Neural progenitor cell (in vitro differentiated cells): Measurements from ENCODE around the gene NRSN2. TPM values are rescaled to one million over a fixed set of nuclear protein-coding genes. Genes with fewer than 3 reads are reported as not detected.

Experiments used
- DNase-seq: peaks from one replicate; pipeline ENCODE4 v3.0.0-alpha.2; 2016; ENCODE audit warnings: low spot score
- H2AFZ ChIP-seq: fragments of 200-600 bp; sonication (generic); replicated peaks from 2 replicates; pipeline ENCODE4 v1.6.1; 2016; ENCODE audit warnings: antibody characterized with exemption
- H3F3A ChIP-seq: fragments of 200-600 bp; sonication (generic); 2 replicates; pipeline ENCODE4 v1.6.1; 2016; ENCODE audit warnings: antibody characterized with exemption, low read depth
- H3K27ac ChIP-seq: fragments of 200-600 bp; sonication (generic); 2 replicates; pipeline ENCODE4 v1.5.1; 2016; ENCODE audit warnings: mild to moderate bottlenecking
- H3K27me3 ChIP-seq: fragments of 200-600 bp; sonication (generic); 2 replicates; pipeline ENCODE4 v1.6.1; 2016; ENCODE audit warnings: mild to moderate bottlenecking, moderate library complexity
- H3K36me3 ChIP-seq: fragments of 200-600 bp; sonication (generic); 2 replicates; pipeline ENCODE4 v1.5.1; 2016
- H3K4me1 ChIP-seq: fragments of 200-600 bp; sonication (generic); 2 replicates; pipeline ENCODE4 v1.6.1; 2016; ENCODE audit warnings: mixed run types
- H3K4me2 ChIP-seq: fragments of 200-600 bp; sonication (generic); 2 replicates; pipeline ENCODE4 v1.6.1; 2016
- H3K4me3 ChIP-seq: fragments of 200-600 bp; sonication (generic); 2 replicates; pipeline ENCODE4 v1.5.1; 2016
- H3K79me2 ChIP-seq: fragments of 200-600 bp; sonication (generic); 2 replicates; pipeline ENCODE4 v1.6.1; 2016; ENCODE audit warnings: low read depth
- H3K9ac ChIP-seq: fragments of 200-600 bp; sonication (generic); 2 replicates; pipeline ENCODE4 v1.6.1; 2016
- H3K9me3 ChIP-seq: fragments of 200-600 bp; sonication (generic); 2 replicates; pipeline ENCODE4 v1.5.1; 2016; ENCODE audit warnings: low read depth
- H4K20me1 ChIP-seq: fragments of 200-600 bp; sonication (generic); 2 replicates; pipeline ENCODE4 v1.6.1; 2016; ENCODE audit warnings: low read depth
- H3K27ac Mint-ChIP-seq: 3 replicates; pipeline ENCODE4 v1.8.0; 2021; ENCODE audit warnings: mixed read lengths
- H3K27me3 Mint-ChIP-seq: 2 replicates; pipeline ENCODE4 v1.8.0; 2022; ENCODE audit warnings: low read depth, mild to moderate bottlenecking, inconsistent platforms, moderate library complexity, mixed read lengths; ENCODE audit not compliant: insufficient read depth
- H3K36me3 Mint-ChIP-seq: 3 replicates; pipeline ENCODE4 v1.8.0; 2021; ENCODE audit warnings: mixed read lengths
- H3K4me1 Mint-ChIP-seq: 3 replicates; pipeline ENCODE4 v1.8.0; 2021; ENCODE audit warnings: mixed read lengths
- H3K4me3 Mint-ChIP-seq: 3 replicates; pipeline ENCODE4 v1.8.0; 2021; ENCODE audit warnings: mild to moderate bottlenecking, moderate library complexity, mixed read lengths
- H3K9me3 Mint-ChIP-seq: 3 replicates; pipeline ENCODE4 v1.8.0; 2020; ENCODE audit warnings: mixed read lengths
- EZH2 ChIP-seq: fragments of 200-600 bp; sonication (generic); IDR thresholded peaks from 2 replicates; pipeline ENCODE4 v1.6.1; 2017; ENCODE audit warnings: antibody characterized with exemption, mild to moderate bottlenecking, moderate library complexity
- EZH2phosphoT487 ChIP-seq: fragments of 200-600 bp; sonication (generic); IDR thresholded peaks from 2 replicates; pipeline ENCODE4 v1.6.1; 2017; ENCODE audit warnings: antibody characterized with exemption
- total RNA-seq: library from RNA; depleted of rRNA; stranded (reverse); fragments of >200 nt; gene quantifications from 2 replicates; pipeline ENCODE4 v1.2.3, GENCODE V29; 2015; ENCODE audit warnings: low replicate concordance
- TF ChIP-seq, protein P1 (sequence below): fragments of 200-600 bp; sonication (generic); IDR thresholded peaks from 2 replicates; pipeline ENCODE4 v1.5.1; 2017; ENCODE audit warnings: antibody characterized with exemption, mild to moderate bottlenecking

Gene NRSN2
- total RNA-seq, 1 donor from 2014 or later = 8.8 TPM

GRCh38 chr20:311609-312008 lies 35.3 kb upstream of the NRSN2 start:
- peaks cover 4% of the 10 kb centered on the region for H3K36me3 Mint-ChIP-seq
- H3K4me3 Mint-ChIP-seq = peak overlapping the region; percentile 54

DNA sequence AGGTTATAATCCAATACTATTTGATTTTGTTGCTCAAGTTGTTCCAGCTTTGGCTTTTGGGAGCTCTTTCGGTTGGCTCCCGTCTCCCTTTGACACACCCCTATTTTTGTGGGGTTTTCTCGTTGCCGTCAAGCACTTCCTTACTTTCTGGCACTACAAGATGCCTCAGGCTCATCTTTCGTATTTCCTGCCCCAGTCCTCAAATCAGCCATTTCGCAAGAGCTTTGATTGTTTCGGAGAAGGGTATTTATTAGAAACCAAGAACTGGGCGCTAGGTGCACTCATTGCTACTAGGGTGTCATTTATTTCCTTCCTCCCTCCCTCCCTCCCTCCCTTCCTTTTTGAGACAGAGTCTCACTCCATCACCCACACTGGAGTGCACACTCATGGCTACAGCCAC lies 34.8 kb upstream of the NRSN2 start:
- peaks cover 17% of the 10 kb centered on the region for H3F3A ChIP-seq
- H4K20me1 ChIP-seq = no peaks in the 10 kb centered on the region
- H3K27ac Mint-ChIP-seq = peak overlapping the region; percentile 50
- no peaks in the 10 kb centered on the region for H3K9me3 ChIP-seq
- H3K27ac ChIP-seq = no peak overlapping the region
- H3K4me1 Mint-ChIP-seq = peaks cover 30% of the 10 kb centered on the region
- H3K4me3 Mint-ChIP-seq = no peak overlapping the region
- no peaks in the 10 kb centered on the region for H3K9me3 Mint-ChIP-seq
- TF ChIP-seq, protein P1, sequence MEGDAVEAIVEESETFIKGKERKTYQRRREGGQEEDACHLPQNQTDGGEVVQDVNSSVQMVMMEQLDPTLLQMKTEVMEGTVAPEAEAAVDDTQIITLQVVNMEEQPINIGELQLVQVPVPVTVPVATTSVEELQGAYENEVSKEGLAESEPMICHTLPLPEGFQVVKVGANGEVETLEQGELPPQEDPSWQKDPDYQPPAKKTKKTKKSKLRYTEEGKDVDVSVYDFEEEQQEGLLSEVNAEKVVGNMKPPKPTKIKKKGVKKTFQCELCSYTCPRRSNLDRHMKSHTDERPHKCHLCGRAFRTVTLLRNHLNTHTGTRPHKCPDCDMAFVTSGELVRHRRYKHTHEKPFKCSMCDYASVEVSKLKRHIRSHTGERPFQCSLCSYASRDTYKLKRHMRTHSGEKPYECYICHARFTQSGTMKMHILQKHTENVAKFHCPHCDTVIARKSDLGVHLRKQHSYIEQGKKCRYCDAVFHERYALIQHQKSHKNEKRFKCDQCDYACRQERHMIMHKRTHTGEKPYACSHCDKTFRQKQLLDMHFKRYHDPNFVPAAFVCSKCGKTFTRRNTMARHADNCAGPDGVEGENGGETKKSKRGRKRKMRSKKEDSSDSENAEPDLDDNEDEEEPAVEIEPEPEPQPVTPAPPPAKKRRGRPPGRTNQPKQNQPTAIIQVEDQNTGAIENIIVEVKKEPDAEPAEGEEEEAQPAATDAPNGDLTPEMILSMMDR = no peak
- TF ChIP-seq EZH2phosphoT487 = no peak
- TF ChIP-seq EZH2 = no peak
- no peak for DNase-seq
- H3K27me3 Mint-ChIP-seq = peaks cover 2% of the 10 kb centered on the region
- H3K79me2 ChIP-seq = no peaks in the 10 kb centered on the region
- H3K4me2 ChIP-seq = no peak overlapping the region
- H2AFZ ChIP-seq = no peak overlapping the region
- H3K4me1 ChIP-seq = peaks cover 18% of the 10 kb centered on the region
- no peaks in the 10 kb centered on the region for H3K36me3 ChIP-seq
- H3K4me3 ChIP-seq = no peak overlapping the region
- no peaks in the 10 kb centered on the region for H3K27me3 ChIP-seq
- no peak overlapping the region for H3K9ac ChIP-seq
- peaks cover 6% of the 10 kb centered on the region for H3K36me3 Mint-ChIP-seq

More at GRCh38 chr20:311609-312008, 35.3 kb upstream of the NRSN2 start:
- H3K79me2 ChIP-seq = no peaks in the 10 kb centered on the region
- H3K4me1 ChIP-seq = peaks cover 18% of the 10 kb centered on the region
- H3K27ac Mint-ChIP-seq = peak overlapping the region; percentile 80
- H3K9ac ChIP-seq = no peak overlapping the region
- no peak overlapping the region for H3K27ac ChIP-seq
- peaks cover 2% of the 10 kb centered on the region for H3K27me3 Mint-ChIP-seq
- H3K9me3 ChIP-seq = no peaks in the 10 kb centered on the region
- no peaks in the 10 kb centered on the region for H3K27me3 ChIP-seq
- TF ChIP-seq EZH2phosphoT487 (no peak), EZH2 (no peak)
- TF ChIP-seq, protein P1 = no peak
- no peak overlapping the region for H2AFZ ChIP-seq
- peaks cover 29% of the 10 kb centered on the region for H3K4me1 Mint-ChIP-seq
- no peaks in the 10 kb centered on the region for H3K36me3 ChIP-seq
- H3F3A ChIP-seq = peaks cover 17% of the 10 kb centered on the region
- H3K4me2 ChIP-seq = no peak overlapping the region
- H3K4me3 ChIP-seq = no peak overlapping the region
- no peaks in the 10 kb centered on the region for H3K9me3 Mint-ChIP-seq
- no peak for DNase-seq
- no peaks in the 10 kb centered on the region for H4K20me1 ChIP-seq

GRCh38 chr20:312866-313265 lies 34.0 kb upstream of the NRSN2 start:
- Histone ChIP-seq H3F3A (peaks cover 17% of the 10 kb centered on the region), H3K79me2 (no peaks in the 10 kb centered on the region), H3K4me1 (peaks cover 18% of the 10 kb centered on the region), H3K4me2 (no peak overlapping the region), H2AFZ (no peak overlapping the region), H3K27me3 (no peaks in the 10 kb centered on the region), H3K9ac (no peak overlapping the region), H4K20me1 (no peaks in the 10 kb centered on the region), H3K4me3 (no peak overlapping the region), H3K36me3 (no peaks in the 10 kb centered on the region), H3K9me3 (no peaks in the 10 kb centered on the region), H3K27ac (no peak overlapping the region)
- no peak overlapping the region for H3K4me3 Mint-ChIP-seq
- no peak for TF ChIP-seq EZH2
- TF ChIP-seq, protein P1 = no peak
- peaks cover 4% of the 10 kb centered on the region for H3K27me3 Mint-ChIP-seq
- H3K36me3 Mint-ChIP-seq = peaks cover 9% of the 10 kb centered on the region
- no peaks in the 10 kb centered on the region for H3K9me3 Mint-ChIP-seq
- H3K27ac Mint-ChIP-seq = no peak overlapping the region
- DNase-seq = no peak
- peaks cover 30% of the 10 kb centered on the region for H3K4me1 Mint-ChIP-seq
